Measurements from ENCODE around the gene ZNRF3.

DNA sequence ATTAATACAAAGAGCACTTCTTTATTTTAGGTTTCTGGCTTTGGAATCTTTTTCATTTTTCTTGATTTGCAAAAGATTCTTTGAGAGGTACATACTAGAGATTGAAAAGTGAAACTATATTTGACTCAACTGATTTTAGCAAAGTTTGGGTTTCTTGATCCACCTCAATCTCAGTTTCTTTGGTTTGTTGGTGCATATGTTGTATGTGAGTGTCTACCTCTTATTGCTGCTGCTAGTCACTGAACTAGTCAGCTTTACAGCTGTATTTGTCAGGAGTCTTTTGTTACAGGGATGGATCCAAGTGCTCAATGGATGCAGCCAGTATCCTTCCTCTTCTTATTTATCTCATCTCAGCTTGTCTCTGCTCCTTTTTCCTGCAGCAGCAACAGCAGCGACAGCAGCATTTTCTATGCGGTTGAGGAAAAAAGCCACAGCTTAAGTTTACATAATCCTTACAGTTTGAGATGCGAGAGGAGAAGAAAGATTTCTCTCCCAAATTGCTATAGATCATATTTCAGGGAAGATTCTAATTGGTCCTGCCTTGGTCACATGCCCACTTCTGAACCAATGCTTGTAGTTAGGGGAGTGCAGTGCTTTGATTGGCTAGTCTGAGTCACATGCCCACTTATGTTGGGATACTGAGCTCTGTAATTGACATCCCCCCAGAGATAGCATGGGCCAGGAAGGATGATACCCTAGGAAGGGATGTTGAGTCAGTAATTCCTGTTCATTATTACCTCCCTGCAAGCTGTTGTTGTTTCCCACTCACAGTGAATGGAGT lies 10.0 kb upstream of the ZNRF3 start:
- TF ChIP-seq, protein P1, sequence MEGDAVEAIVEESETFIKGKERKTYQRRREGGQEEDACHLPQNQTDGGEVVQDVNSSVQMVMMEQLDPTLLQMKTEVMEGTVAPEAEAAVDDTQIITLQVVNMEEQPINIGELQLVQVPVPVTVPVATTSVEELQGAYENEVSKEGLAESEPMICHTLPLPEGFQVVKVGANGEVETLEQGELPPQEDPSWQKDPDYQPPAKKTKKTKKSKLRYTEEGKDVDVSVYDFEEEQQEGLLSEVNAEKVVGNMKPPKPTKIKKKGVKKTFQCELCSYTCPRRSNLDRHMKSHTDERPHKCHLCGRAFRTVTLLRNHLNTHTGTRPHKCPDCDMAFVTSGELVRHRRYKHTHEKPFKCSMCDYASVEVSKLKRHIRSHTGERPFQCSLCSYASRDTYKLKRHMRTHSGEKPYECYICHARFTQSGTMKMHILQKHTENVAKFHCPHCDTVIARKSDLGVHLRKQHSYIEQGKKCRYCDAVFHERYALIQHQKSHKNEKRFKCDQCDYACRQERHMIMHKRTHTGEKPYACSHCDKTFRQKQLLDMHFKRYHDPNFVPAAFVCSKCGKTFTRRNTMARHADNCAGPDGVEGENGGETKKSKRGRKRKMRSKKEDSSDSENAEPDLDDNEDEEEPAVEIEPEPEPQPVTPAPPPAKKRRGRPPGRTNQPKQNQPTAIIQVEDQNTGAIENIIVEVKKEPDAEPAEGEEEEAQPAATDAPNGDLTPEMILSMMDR (IDR thresholded peaks at IDR 0.05): no peak
- no peak for TF ChIP-seq POLR2A (IDR thresholded peaks at IDR 0.05)
- TF ChIP-seq POLR2AphosphoS5 (IDR thresholded peaks at IDR 0.05): no peak
- TF ChIP-seq EP300 (IDR thresholded peaks at IDR 0.05): no peak
